ENCODE measurements around the gene CREB5. TPM values are rescaled to one million over a fixed set of nuclear protein-coding genes. Genes with fewer than 3 reads are reported as not detected.

CREB5 gene
- polyA plus RNA-seq, 1 donor from 2014 or later, result 3.7 TPM

GRCh38 chr7:28739826-28740225, 327.5 kb downstream of the CREB5 start:
- H3K9me2 ChIP-seq (ENCODE audit: insufficient read depth, low read length), result no peaks in the 10 kb centered on the region
- TF ChIP-seq SMC3 (conservative IDR thresholded peaks at IDR 0.05; ENCODE audit: poor library complexity) (no peak), EP300 (conservative IDR thresholded peaks at IDR 0.05; ENCODE audit: poor library complexity, severe bottlenecking) (no peak), REST (IDR thresholded peaks at IDR 0.05; ENCODE audit: borderline replicate concordance) (no peak), EZH2 (IDR thresholded peaks at IDR 0.05; ENCODE audit: borderline replicate concordance, insufficient read depth, low read length, poor library complexity, severe bottlenecking) (no peak), TAF1 (IDR thresholded peaks at IDR 0.05; ENCODE audit: low read depth) (no peak), POLR2AphosphoS5 (IDR thresholded peaks at IDR 0.05) (no peak), CTCF (IDR thresholded peaks at IDR 0.05; ENCODE audit: poor library complexity, severe bottlenecking) (no peak), RAD21 (conservative IDR thresholded peaks at IDR 0.05) (no peak), MXI1 (conservative IDR thresholded peaks at IDR 0.05; ENCODE audit: poor library complexity, severe bottlenecking) (no peak)
- no peak overlapping the region for H3K27ac ChIP-seq (ENCODE audit: low read length)
- no peaks in the 10 kb centered on the region for H3K79me2 ChIP-seq (replicated peaks; ENCODE audit: insufficient read depth, low read length)
- no peak overlapping the region for H3K9ac ChIP-seq (ENCODE audit: low read length)
- H4K20me1 ChIP-seq (ENCODE audit: insufficient read depth), result no peaks in the 10 kb centered on the region
- H2AFZ ChIP-seq (ENCODE audit: low read depth, low read length), result no peak overlapping the region
- no peaks in the 10 kb centered on the region for H3K27me3 ChIP-seq (ENCODE audit: insufficient read depth, low read depth, low read length)
- no peak overlapping the region for H3K4me3 ChIP-seq (ENCODE audit: low read length)
- no peaks in the 10 kb centered on the region for H3K9me3 ChIP-seq (ENCODE audit: low read length)
- no peaks in the 10 kb centered on the region for H3K36me3 ChIP-seq (ENCODE audit: insufficient read depth, low read length)
- H3F3A ChIP-seq (ENCODE audit: insufficient read depth, low read length, poor library complexity, severe bottlenecking), result no peaks in the 10 kb centered on the region
- no peak overlapping the region for H3K4me2 ChIP-seq (ENCODE audit: low read length)

GRCh38 chr7:28744951-28745350, 332.6 kb downstream of the CREB5 start:
- Histone ChIP-seq H3K27ac (ENCODE audit: low read length) (no peak overlapping the region), H3K9ac (ENCODE audit: low read length) (no peak overlapping the region), H3K4me3 (ENCODE audit: low read length) (no peak overlapping the region), H2AFZ (ENCODE audit: low read depth, low read length) (no peak overlapping the region), H3K27me3 (ENCODE audit: insufficient read depth, low read depth, low read length) (no peaks in the 10 kb centered on the region), H3K36me3 (ENCODE audit: insufficient read depth, low read length) (no peaks in the 10 kb centered on the region), H3K9me2 (ENCODE audit: insufficient read depth, low read length) (no peaks in the 10 kb centered on the region), H3K79me2 (replicated peaks; ENCODE audit: insufficient read depth, low read length) (no peaks in the 10 kb centered on the region), H3F3A (ENCODE audit: insufficient read depth, low read length, poor library complexity, severe bottlenecking) (no peaks in the 10 kb centered on the region), H4K20me1 (ENCODE audit: insufficient read depth) (no peaks in the 10 kb centered on the region), H3K9me3 (ENCODE audit: low read length) (no peaks in the 10 kb centered on the region), H3K4me2 (ENCODE audit: low read length) (no peak overlapping the region)
- TF ChIP-seq RAD21 (conservative IDR thresholded peaks at IDR 0.05) (no peak), TAF1 (IDR thresholded peaks at IDR 0.05; ENCODE audit: low read depth) (no peak), POLR2AphosphoS5 (IDR thresholded peaks at IDR 0.05) (no peak), CTCF (IDR thresholded peaks at IDR 0.05; ENCODE audit: poor library complexity, severe bottlenecking) (no peak), SMC3 (conservative IDR thresholded peaks at IDR 0.05; ENCODE audit: poor library complexity) (no peak), REST (IDR thresholded peaks at IDR 0.05; ENCODE audit: borderline replicate concordance) (no peak), EP300 (conservative IDR thresholded peaks at IDR 0.05; ENCODE audit: poor library complexity, severe bottlenecking) (no peak), MXI1 (conservative IDR thresholded peaks at IDR 0.05; ENCODE audit: poor library complexity, severe bottlenecking) (no peak), EZH2 (IDR thresholded peaks at IDR 0.05; ENCODE audit: borderline replicate concordance, insufficient read depth, low read length, poor library complexity, severe bottlenecking) (no peak)
